Adipocyte (in vitro differentiated cells): ENCODE results near the gene BBX.

Experiments used
- DNase-seq: peaks from one replicate; pipeline ENCODE4 v3.0.0-alpha.2; 2015; ENCODE audit warnings: low read depth
- H3K27me3 ChIP-seq: replicated peaks from 2 replicates; pipeline ENCODE4 v1.7.0; 2013; ENCODE audit warnings: mild to moderate bottlenecking, low read length, moderate library complexity; ENCODE audit not compliant: control insufficient read depth, insufficient read depth
- H3K36me3 ChIP-seq: 2 replicates; pipeline ENCODE4 v1.7.0; 2013; ENCODE audit warnings: low read length, mild to moderate bottlenecking, moderate library complexity; ENCODE audit not compliant: control insufficient read depth, insufficient read depth, severe bottlenecking
- H3K4me1 ChIP-seq: 2 replicates; pipeline ENCODE4 v1.7.0; 2013; ENCODE audit warnings: mild to moderate bottlenecking, low read length, moderate library complexity; ENCODE audit not compliant: control insufficient read depth, insufficient read depth
- H3K4me3 ChIP-seq: 2 replicates; pipeline ENCODE4 v1.7.0; 2013; ENCODE audit warnings: mild to moderate bottlenecking, low read length, moderate library complexity
- H3K9ac ChIP-seq: 2 replicates; pipeline ENCODE4 v1.7.0; 2013; ENCODE audit warnings: mild to moderate bottlenecking, low read length, moderate library complexity
- H3K9me3 ChIP-seq: 2 replicates; pipeline ENCODE4 v1.7.0; 2013; ENCODE audit warnings: mild to moderate bottlenecking, low read length, moderate library complexity; ENCODE audit not compliant: control insufficient read depth

BBX gene

GRCh38 chr3:107790612-107791011, 267.9 kb downstream of the BBX start:
- no peaks in the 10 kb centered on the region for H3K9me3 ChIP-seq
- DNase-seq: no peak
- no peak overlapping the region for H3K9ac ChIP-seq
- H3K4me1 ChIP-seq: peaks cover 14% of the 10 kb centered on the region
- peaks cover 23% of the 10 kb centered on the region for H3K36me3 ChIP-seq
- no peaks in the 10 kb centered on the region for H3K27me3 ChIP-seq
- H3K4me3 ChIP-seq: no peak overlapping the region

- peaks cover 18% of the 10 kb centered on the region for H3K4me1 ChIP-seq
- peaks cover 23% of the 10 kb centered on the region for H3K36me3 ChIP-seq
Observed at GRCh38 chr3:107791027-107791426, 268.3 kb downstream of the BBX start.

GRCh38 chr3:107791450-107791849, 268.7 kb downstream of the BBX start:
- Histone ChIP-seq H3K4me3 (no peak overlapping the region), H3K27me3 (no peaks in the 10 kb centered on the region), H3K9ac (no peak overlapping the region), H3K36me3 (peaks cover 23% of the 10 kb centered on the region), H3K9me3 (no peaks in the 10 kb centered on the region), H3K4me1 (peaks cover 22% of the 10 kb centered on the region)
- no peak for DNase-seq

More at GRCh38 chr3:107791027-107791426, 268.3 kb downstream of the BBX start:
- DNase-seq: no peak
- Histone ChIP-seq H3K4me3 (no peak overlapping the region), H3K27me3 (no peaks in the 10 kb centered on the region), H3K9me3 (no peaks in the 10 kb centered on the region), H3K9ac (no peak overlapping the region)

DNA sequence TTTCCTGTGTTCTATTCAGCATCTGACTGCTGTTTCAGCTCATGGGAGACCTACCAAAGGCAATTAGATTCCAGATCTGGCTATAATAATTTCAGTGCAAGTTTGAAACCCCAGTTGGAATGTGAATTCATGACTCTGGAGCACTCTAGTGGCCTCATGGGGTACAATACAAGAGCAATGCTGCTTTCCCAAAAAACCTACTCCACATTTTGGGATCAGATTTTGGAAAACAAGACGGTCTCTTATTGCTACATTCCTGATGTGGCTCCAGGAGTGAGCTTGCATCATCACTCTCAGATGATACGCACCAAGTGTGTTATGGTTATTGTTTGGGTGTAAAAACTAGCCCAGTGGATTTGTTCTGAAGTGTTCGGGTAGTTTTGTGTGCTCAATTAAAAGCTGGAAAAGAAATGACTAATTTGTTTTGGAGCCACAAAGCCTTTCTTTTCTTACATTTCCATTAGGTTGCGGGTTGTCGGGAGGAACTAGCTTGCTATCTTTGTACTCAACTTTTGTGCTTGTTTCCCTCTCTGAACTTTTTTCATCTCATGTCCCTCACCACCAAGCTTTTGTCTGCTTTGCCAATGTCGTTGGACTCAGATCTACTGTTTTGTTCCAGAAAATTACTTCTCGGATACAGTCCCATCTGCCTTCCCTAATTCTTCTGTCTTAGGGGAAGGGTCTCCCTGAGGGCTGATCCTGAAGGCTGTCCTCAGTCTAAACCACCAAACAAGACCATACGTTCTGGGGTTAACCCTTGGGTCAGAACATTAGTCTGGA, 272.1 kb downstream of the BBX start:
- no peaks in the 10 kb centered on the region for H3K9me3 ChIP-seq
- H3K4me3 ChIP-seq: peak overlapping the region; percentile 68
- peaks cover 23% of the 10 kb centered on the region for H3K36me3 ChIP-seq
- peak; percentile 17 for DNase-seq
- peak overlapping the region; percentile 52 for H3K9ac ChIP-seq
- H3K4me1 ChIP-seq: peaks cover 31% of the 10 kb centered on the region
- no peaks in the 10 kb centered on the region for H3K27me3 ChIP-seq

DNA sequence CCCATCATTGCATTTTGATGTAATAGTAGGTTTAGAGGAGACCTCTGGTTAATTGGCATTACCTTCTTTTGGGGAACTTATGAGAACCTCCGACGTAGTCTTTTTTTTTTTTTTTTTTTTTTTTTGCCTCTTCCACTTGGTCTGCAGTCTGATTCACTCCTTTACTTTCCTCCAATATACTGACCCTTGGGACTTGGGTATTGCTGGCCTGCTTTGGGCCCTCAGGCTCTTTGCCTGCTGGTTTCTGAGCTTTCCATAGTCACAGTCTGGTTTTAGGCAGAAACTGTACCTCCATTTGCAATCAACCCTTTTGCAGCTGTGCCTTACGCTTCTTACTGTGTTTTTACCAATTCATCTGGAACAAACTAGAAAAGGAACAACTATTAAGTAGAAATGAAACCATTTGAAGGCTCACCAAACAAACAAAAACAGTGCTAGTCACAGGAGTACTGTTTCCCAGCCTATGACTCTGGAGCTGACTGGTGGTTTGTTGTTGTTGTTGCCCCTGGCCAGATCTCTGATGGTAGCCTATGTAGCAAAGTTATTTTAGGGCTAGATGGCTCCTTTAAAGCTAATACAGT, 272.8 kb downstream of the BBX start:
- H3K4me1 ChIP-seq: peaks cover 31% of the 10 kb centered on the region
- H3K27me3 ChIP-seq: no peaks in the 10 kb centered on the region
- DNase-seq: no peak
- H3K36me3 ChIP-seq: peaks cover 16% of the 10 kb centered on the region
- no peaks in the 10 kb centered on the region for H3K9me3 ChIP-seq
- H3K9ac ChIP-seq: peak overlapping the region; percentile 52
- peak overlapping the region; percentile 68 for H3K4me3 ChIP-seq

DNA sequence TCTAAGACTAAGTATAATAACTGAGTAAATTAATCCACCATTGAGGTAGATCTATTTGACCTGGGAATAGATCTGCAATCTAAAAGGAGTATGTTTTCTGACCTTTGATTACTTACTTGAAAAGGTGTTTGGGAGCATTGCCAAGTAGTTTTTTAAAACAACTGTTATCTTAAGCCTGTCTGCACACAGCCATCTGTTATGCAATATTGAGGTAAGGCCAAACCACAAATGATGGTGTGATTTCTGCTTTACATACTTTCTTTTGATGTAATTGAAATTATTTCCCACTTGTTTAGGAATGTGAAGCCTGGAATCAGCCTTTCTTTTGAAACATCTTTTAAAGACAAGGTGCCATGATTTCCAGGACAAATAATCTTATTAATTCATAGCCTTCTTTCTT, 274.0 kb downstream of the BBX start:
- Histone ChIP-seq H3K36me3 (peaks cover 20% of the 10 kb centered on the region), H3K4me1 (peaks cover 31% of the 10 kb centered on the region), H3K27me3 (no peaks in the 10 kb centered on the region), H3K9ac (no peak overlapping the region), H3K4me3 (no peak overlapping the region), H3K9me3 (no peaks in the 10 kb centered on the region)
- DNase-seq: peak; percentile 59

GRCh38 chr3:107797586-107797985, 274.8 kb downstream of the BBX start:
- DNase-seq: no peak
- H3K9me3 ChIP-seq: no peaks in the 10 kb centered on the region
- H3K9ac ChIP-seq: no peak overlapping the region
- peaks cover 31% of the 10 kb centered on the region for H3K4me1 ChIP-seq
- H3K4me3 ChIP-seq: no peak overlapping the region
- peaks cover 20% of the 10 kb centered on the region for H3K36me3 ChIP-seq
- no peaks in the 10 kb centered on the region for H3K27me3 ChIP-seq

- H3K9me3 ChIP-seq: no peaks in the 10 kb centered on the region
- peak; percentile 45 for DNase-seq
- peaks cover 31% of the 10 kb centered on the region for H3K4me1 ChIP-seq
- H3K4me3 ChIP-seq: no peak overlapping the region
- no peaks in the 10 kb centered on the region for H3K27me3 ChIP-seq
- peaks cover 22% of the 10 kb centered on the region for H3K36me3 ChIP-seq
- no peak overlapping the region for H3K9ac ChIP-seq
Observed at GRCh38 chr3:107798381-107798780, 275.6 kb downstream of the BBX start.

DNA sequence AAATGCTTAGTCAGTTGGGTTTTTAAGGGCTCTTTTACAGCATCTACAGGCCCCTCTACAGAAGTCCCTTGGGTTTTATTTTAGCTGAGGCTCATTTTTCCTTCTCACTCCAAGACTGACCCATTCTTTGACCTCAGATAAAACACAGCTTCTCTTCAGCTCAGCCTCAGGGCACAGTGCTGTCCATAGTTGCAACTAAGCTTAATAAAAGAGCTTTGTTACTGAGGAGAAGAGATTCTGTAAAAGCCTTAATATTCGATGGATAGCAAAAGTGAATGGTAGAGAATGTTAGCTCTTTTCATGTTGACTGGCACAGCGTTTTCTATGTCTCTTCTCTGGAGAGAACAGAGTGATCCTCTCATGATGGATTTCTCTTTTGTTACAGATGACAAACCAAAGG, 277.9 kb downstream of the BBX start:
- Histone ChIP-seq H3K4me1 (peaks cover 19% of the 10 kb centered on the region), H3K36me3 (peaks cover 30% of the 10 kb centered on the region), H3K4me3 (no peak overlapping the region), H3K27me3 (no peaks in the 10 kb centered on the region), H3K9ac (no peak overlapping the region), H3K9me3 (no peaks in the 10 kb centered on the region)
- peak; percentile 25 for DNase-seq

- Histone ChIP-seq H3K9me3 (no peaks in the 10 kb centered on the region), H3K9ac (no peak overlapping the region), H3K4me1 (peaks cover 3% of the 10 kb centered on the region), H3K27me3 (no peaks in the 10 kb centered on the region), H3K4me3 (no peak overlapping the region), H3K36me3 (peaks cover 51% of the 10 kb centered on the region)
- DNase-seq: no peak
Observed at GRCh38 chr3:107803170-107803569, 280.4 kb downstream of the BBX start.

DNA sequence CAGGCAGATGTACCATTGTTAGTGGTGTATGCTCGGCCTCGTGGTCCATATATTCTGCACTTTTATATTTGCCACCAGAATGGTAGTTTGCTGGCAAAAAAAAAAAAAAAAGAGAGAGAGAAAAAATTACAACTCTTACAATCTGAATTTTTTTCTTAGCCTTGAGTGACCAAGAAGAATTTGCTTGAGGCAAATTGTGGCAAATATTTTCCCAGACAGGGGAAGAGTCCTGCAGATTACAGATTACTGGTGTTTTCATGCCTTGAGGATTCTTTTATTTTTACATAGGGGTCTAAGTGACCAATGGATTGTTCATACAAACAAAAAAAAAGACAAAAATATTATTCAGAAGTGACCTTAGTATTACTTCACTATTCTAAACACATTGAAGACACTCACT, 283.3 kb downstream of the BBX start:
- Histone ChIP-seq H3K4me3 (no peak overlapping the region), H3K9ac (no peak overlapping the region), H3K4me1 (peaks cover 3% of the 10 kb centered on the region), H3K36me3 (peaks cover 48% of the 10 kb centered on the region), H3K9me3 (no peaks in the 10 kb centered on the region), H3K27me3 (no peaks in the 10 kb centered on the region)
- DNase-seq: no peak
